ENCODE data around the gene CSNK1A1.

DNA sequence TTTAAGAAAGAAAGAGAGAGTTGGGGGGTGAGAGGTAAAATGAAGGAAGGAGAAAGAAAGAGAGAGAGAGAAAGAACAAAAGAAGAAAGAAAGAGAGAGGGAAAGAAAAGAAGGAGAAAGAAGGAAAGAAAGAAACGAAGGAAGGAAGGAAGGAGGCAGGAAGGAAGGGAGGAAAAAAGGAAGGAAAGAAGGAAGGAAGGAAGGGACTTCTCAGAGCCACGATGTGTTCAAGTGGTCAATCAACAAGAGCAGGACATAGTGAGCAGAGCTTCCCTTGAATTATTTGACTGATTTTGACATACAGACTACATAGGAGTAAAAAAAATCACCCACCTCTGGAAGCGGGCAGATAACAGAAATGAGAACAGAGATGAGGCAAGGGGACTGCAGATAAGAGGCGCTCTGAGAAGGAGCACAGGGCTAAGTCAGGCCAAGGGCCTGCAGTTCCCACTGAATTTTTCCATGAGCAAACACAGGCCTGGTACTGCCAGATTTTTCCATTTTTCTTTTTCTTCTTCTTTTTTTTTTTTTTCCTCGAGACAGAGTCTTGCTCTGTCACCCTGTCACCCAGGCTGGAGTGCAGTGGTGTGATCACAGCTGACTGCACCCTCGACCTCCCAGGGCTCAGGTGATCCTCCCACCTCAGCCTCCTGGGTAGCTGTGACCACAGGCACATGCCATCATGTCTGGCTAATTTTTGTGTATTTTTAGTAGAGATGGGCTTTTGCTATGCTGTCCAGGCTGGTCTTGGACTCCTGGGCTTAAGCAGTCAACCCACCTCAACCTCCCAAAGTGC, 94.4 kb downstream of the CSNK1A1 start:
- TF ChIP-seq EP300 (IDR thresholded peaks at IDR 0.05) (no peak), CTCF (IDR thresholded peaks at IDR 0.05) (no peak), POLR2AphosphoS5 (IDR thresholded peaks at IDR 0.05) (no peak)

Data from esophagus muscularis mucosa (tissue), 4 donors.